Epithelial cell of proximal tubule (primary cell): ENCODE data around the gene ROR1. TPM values are rescaled to one million over a fixed set of nuclear protein-coding genes. Genes with fewer than 3 reads are reported as not detected.

Experiments used
- DNase-seq: peaks from one replicate; pipeline ENCODE4 v3.0.0-alpha.2; 2011; ENCODE audit warnings: low read depth
- H3K4me3 ChIP-seq: 2 replicates; pipeline ENCODE4 v1.5.1; 2011; ENCODE audit warnings: low read depth, mild to moderate bottlenecking, low read length
- CTCF ChIP-seq: conservative IDR thresholded peaks from 2 replicates; pipeline ENCODE4 v1.5.1; 2012; ENCODE audit warnings: low read depth, mild to moderate bottlenecking, low read length
- total RNA-seq: library from RNA; depleted of rRNA; stranded (reverse); fragments of >200 nt; gene quantifications from 2 replicates; pipeline ENCODE4 v1.2.3, GENCODE V29; 2015

The ROR1 gene
- total RNA-seq, 1 donor from 2014 or later, result 5.9 TPM

GRCh38 chr1:63906047-63906704, 132.4 kb downstream of the ROR1 start:
- TF ChIP-seq CTCF, result no peak
- DNase-seq, result no peak
- no peak overlapping the region for H3K4me3 ChIP-seq

- DNase-seq, result no peak
- TF ChIP-seq CTCF, result no peak
- no peak overlapping the region for H3K4me3 ChIP-seq
These were observed 133.2 kb downstream of the ROR1 start for GRCh38 chr1:63907051-63907450.

GRCh38 chr1:63908016-63908415, 134.2 kb downstream of the ROR1 start:
- no peak overlapping the region for H3K4me3 ChIP-seq
- DNase-seq, result no peak
- TF ChIP-seq CTCF, result no peak

GRCh38 chr1:63909526-63909925, 135.7 kb downstream of the ROR1 start:
- no peak overlapping the region for H3K4me3 ChIP-seq
- DNase-seq, result no peak
- no peak for TF ChIP-seq CTCF

- H3K4me3 ChIP-seq, result no peak overlapping the region
- no peak for TF ChIP-seq CTCF
- no peak for DNase-seq
These were observed 137.2 kb downstream of the ROR1 start for GRCh38 chr1:63911049-63911448.

GRCh38 chr1:63912643-63913042, 138.8 kb downstream of the ROR1 start:
- TF ChIP-seq CTCF, result no peak
- no peak overlapping the region for H3K4me3 ChIP-seq
- DNase-seq, result no peak

GRCh38 chr1:63913533-63913932, 139.7 kb downstream of the ROR1 start:
- no peak for DNase-seq
- no peak for TF ChIP-seq CTCF

More at GRCh38 chr1:63913533-63913932, 139.7 kb downstream of the ROR1 start:
- H3K4me3 ChIP-seq, result no peak overlapping the region
